MCF 10A (cell line): ENCODE data around the gene MAGI3. TPM values are rescaled to one million over a fixed set of nuclear protein-coding genes. Genes with fewer than 3 reads are reported as not detected.

Source experiments
- BruUV-seq: library from RNA; stranded (reverse); fragments of 400-500 nt; replicated peaks from 2 replicates; lab custom pipeline; 2021; lab: Mats Ljungman, UMichigan
- CTCF ChIA-PET: fragments of 300-600 bp; sonication (Branson Sonifier 250); formaldehyde crosslinking; extraction: SDS; loops from one replicate; lab custom pipeline; 2021; ENCODE audit warnings: antibody characterized with exemption, inconsistent platforms; lab: Yijun Ruan, JAX
- POLR2A ChIA-PET: fragments of 300-600, 350-650 bp; sonication (Branson Sonifier 250); formaldehyde crosslinking; extraction: SDS; loops from one replicate; lab custom pipeline; 2020; ENCODE audit warnings: antibody characterized with exemption, inconsistent platforms; lab: Yijun Ruan, JAX
- DNase-seq: peaks from one replicate; pipeline ENCODE4 v3.0.0-alpha.2; 2018; ENCODE audit not compliant: unreplicated experiment
- H3K27ac Mint-ChIP-seq: one replicate; pipeline ENCODE4 v1.8.0; 2022; ENCODE audit warnings: mild to moderate bottlenecking, low read depth, mixed read lengths; ENCODE audit not compliant: unreplicated experiment
- H3K27me3 Mint-ChIP-seq: one replicate; pipeline ENCODE4 v1.8.0; 2022; ENCODE audit warnings: mixed read lengths; ENCODE audit not compliant: insufficient read depth, unreplicated experiment
- H3K36me3 Mint-ChIP-seq: one replicate; pipeline ENCODE4 v1.8.0; 2022; ENCODE audit warnings: mild to moderate bottlenecking, moderate library complexity, mixed read lengths; ENCODE audit not compliant: insufficient read depth, unreplicated experiment
- H3K4me1 Mint-ChIP-seq: one replicate; pipeline ENCODE4 v1.8.0; 2022; ENCODE audit warnings: mixed read lengths; ENCODE audit not compliant: insufficient read depth, unreplicated experiment
- H3K4me3 Mint-ChIP-seq: one replicate; pipeline ENCODE4 v1.8.0; 2022; ENCODE audit warnings: mild to moderate bottlenecking, moderate library complexity, mixed read lengths; ENCODE audit not compliant: unreplicated experiment
- H3K9me3 Mint-ChIP-seq: one replicate; pipeline ENCODE4 v1.8.0; 2022; ENCODE audit warnings: mixed read lengths; ENCODE audit not compliant: unreplicated experiment
- CTCF ChIP-seq: fragments of 200-600 bp; IDR thresholded peaks from one replicate; pipeline ENCODE4 v1.8.0; 2022; ENCODE audit warnings: antibody characterized with exemption, mild to moderate bottlenecking; ENCODE audit not compliant: unreplicated experiment
- intact Hi-C: fragments of 100-400 bp; cut with micrococcal nuclease; formaldehyde crosslinking; loops from 2 replicates; pipeline ENCODE4 v1.14.1; 2022
- total RNA-seq: library from RNA; stranded (reverse); gene quantifications from 2 replicates; pipeline ENCODE4 v1.2.3, GENCODE V29; 2022

The MAGI3 gene
- total RNA-seq, 1 experiment from 2014 or later = 14.3 TPM

- ChIA-PET CTCF (interaction anchor here (0.6 kb wide), 1 partner anchor 12 kb away, joined by 4 read pairs; no protein-coding TSS in a partner anchor), POLR2A (no interaction called here)
- BruUV-seq = no TSS peak
- Mint-ChIP-seq H3K9me3 (no peaks in the 10 kb centered on the region), H3K27ac (no peak overlapping the region), H3K36me3 (no peaks in the 10 kb centered on the region), H3K27me3 (no peaks in the 10 kb centered on the region), H3K4me3 (no peak overlapping the region), H3K4me1 (no peaks in the 10 kb centered on the region)
- intact Hi-C loops = no loop called here
- TF ChIP-seq CTCF = no peak
- DNase-seq = no peak
Observed at GRCh38 chr1:113369699-113370098, 20.6 kb upstream of the MAGI3 start.

- intact Hi-C loops = no loop called here
Observed at GRCh38 chr1:113370868-113371267, 19.4 kb upstream of the MAGI3 start.

GRCh38 chr1:113372546-113372945 lies 17.8 kb upstream of the MAGI3 start:
- DNase-seq = no peak
- ChIA-PET POLR2A (interaction anchor here (2.5 kb wide), 1 partner anchor 16 kb away, joined by 10 read pairs; no protein-coding TSS in a partner anchor), CTCF (no interaction called here)
- no peak overlapping the region for H3K4me3 Mint-ChIP-seq
- H3K27me3 Mint-ChIP-seq = no peaks in the 10 kb centered on the region
- no TSS peak for BruUV-seq
- peaks cover 5% of the 10 kb centered on the region for H3K4me1 Mint-ChIP-seq
- no peaks in the 10 kb centered on the region for H3K9me3 Mint-ChIP-seq
- H3K36me3 Mint-ChIP-seq = no peaks in the 10 kb centered on the region
- TF ChIP-seq CTCF = no peak
- intact Hi-C loops = no loop called here
- H3K27ac Mint-ChIP-seq = no peak overlapping the region

More at GRCh38 chr1:113370868-113371267, 19.4 kb upstream of the MAGI3 start:
- Mint-ChIP-seq H3K27ac (no peak overlapping the region), H3K27me3 (no peaks in the 10 kb centered on the region), H3K9me3 (no peaks in the 10 kb centered on the region), H3K36me3 (no peaks in the 10 kb centered on the region), H3K4me3 (no peak overlapping the region), H3K4me1 (peaks cover 5% of the 10 kb centered on the region)
- ChIA-PET CTCF (interaction anchor here (0.7 kb wide), 1 partner anchor 441 kb away, joined by 3 read pairs; no protein-coding TSS in a partner anchor), POLR2A (no interaction called here)
- BruUV-seq = no TSS peak
- TF ChIP-seq CTCF = no peak
- no peak for DNase-seq

- H3K27me3 Mint-ChIP-seq = no peaks in the 10 kb centered on the region
- DNase-seq = no peak
- ChIA-PET CTCF (no interaction called here), POLR2A (interaction anchor here (2.5 kb wide), 1 partner anchor 15 kb away, joined by 10 read pairs; no protein-coding TSS in a partner anchor)
- H3K9me3 Mint-ChIP-seq = no peaks in the 10 kb centered on the region
- no peak overlapping the region for H3K27ac Mint-ChIP-seq
- no TSS peak for BruUV-seq
- H3K4me3 Mint-ChIP-seq = no peak overlapping the region
- intact Hi-C loops = no loop called here
- no peak for TF ChIP-seq CTCF
- H3K36me3 Mint-ChIP-seq = no peaks in the 10 kb centered on the region
- peaks cover 5% of the 10 kb centered on the region for H3K4me1 Mint-ChIP-seq
Observed at GRCh38 chr1:113373644-113374043, 16.7 kb upstream of the MAGI3 start.
